Fibroblast of mammary gland (primary cell): ENCODE data around the gene STK39.
A peak's percentile ranks its signal among the peaks of the same experiment; 100 is the strongest.

ENCODE experiments used
- DNase-seq: peaks from one replicate; pipeline ENCODE4 v3.0.0-alpha.2; 2010; ENCODE audit warnings: low read depth
- H3K4me3 ChIP-seq: 2 replicates; pipeline ENCODE4 v1.5.1; 2011; ENCODE audit warnings: low read depth, mild to moderate bottlenecking, low read length, moderate library complexity; ENCODE audit not compliant: control insufficient read depth
- TF ChIP-seq, protein P1 (sequence below): conservative IDR thresholded peaks from 2 replicates; pipeline ENCODE4 v1.5.1; 2011; ENCODE audit warnings: low read depth, low read length, inconsistent platforms; ENCODE audit not compliant: control insufficient read depth, insufficient read depth

The STK39 gene

DNA sequence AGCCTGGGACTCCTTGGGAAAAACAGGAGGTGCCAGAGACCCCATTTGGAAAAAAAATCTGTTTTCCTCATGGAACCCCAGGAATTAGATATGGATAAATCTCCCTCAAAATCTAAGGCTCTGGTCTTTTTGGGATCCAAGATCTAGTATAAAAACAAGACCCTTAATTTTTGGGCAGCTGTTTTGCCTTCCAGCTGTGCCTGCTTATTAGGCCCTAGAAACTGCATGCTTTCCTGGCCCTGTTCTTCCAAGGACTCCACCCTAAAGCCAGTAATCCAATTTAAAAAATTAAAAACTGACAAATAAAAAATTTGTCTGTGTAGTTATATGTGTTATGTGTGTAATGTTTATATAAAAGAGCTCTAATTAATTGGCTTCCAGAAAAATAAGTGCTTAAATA, 274.6 kb downstream of the STK39 start:
- no peak for DNase-seq
- TF ChIP-seq, protein P1, sequence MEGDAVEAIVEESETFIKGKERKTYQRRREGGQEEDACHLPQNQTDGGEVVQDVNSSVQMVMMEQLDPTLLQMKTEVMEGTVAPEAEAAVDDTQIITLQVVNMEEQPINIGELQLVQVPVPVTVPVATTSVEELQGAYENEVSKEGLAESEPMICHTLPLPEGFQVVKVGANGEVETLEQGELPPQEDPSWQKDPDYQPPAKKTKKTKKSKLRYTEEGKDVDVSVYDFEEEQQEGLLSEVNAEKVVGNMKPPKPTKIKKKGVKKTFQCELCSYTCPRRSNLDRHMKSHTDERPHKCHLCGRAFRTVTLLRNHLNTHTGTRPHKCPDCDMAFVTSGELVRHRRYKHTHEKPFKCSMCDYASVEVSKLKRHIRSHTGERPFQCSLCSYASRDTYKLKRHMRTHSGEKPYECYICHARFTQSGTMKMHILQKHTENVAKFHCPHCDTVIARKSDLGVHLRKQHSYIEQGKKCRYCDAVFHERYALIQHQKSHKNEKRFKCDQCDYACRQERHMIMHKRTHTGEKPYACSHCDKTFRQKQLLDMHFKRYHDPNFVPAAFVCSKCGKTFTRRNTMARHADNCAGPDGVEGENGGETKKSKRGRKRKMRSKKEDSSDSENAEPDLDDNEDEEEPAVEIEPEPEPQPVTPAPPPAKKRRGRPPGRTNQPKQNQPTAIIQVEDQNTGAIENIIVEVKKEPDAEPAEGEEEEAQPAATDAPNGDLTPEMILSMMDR: no peak
- H3K4me3 ChIP-seq: no peak overlapping the region

DNA sequence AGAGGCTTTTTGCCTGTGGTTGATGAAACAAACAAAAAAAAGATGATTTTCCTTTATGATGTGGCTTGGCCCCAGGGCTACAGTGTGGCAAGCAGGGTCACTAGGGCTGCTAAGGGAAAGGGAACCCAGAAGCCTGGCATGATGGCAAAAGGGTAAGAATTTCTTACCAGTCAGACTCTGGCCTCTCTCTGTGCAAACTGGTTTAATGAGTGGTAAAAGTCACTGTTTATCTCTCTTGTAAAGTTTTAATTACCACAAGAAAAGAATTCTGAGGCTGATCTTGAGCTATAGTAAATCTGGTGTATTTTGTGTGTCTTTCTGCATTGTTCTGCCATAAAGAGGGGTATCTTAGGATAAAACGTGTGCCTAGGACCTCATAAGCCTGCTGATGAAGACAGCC, 275.4 kb downstream of the STK39 start:
- no peak for DNase-seq
- TF ChIP-seq, protein P1: no peak

DNA sequence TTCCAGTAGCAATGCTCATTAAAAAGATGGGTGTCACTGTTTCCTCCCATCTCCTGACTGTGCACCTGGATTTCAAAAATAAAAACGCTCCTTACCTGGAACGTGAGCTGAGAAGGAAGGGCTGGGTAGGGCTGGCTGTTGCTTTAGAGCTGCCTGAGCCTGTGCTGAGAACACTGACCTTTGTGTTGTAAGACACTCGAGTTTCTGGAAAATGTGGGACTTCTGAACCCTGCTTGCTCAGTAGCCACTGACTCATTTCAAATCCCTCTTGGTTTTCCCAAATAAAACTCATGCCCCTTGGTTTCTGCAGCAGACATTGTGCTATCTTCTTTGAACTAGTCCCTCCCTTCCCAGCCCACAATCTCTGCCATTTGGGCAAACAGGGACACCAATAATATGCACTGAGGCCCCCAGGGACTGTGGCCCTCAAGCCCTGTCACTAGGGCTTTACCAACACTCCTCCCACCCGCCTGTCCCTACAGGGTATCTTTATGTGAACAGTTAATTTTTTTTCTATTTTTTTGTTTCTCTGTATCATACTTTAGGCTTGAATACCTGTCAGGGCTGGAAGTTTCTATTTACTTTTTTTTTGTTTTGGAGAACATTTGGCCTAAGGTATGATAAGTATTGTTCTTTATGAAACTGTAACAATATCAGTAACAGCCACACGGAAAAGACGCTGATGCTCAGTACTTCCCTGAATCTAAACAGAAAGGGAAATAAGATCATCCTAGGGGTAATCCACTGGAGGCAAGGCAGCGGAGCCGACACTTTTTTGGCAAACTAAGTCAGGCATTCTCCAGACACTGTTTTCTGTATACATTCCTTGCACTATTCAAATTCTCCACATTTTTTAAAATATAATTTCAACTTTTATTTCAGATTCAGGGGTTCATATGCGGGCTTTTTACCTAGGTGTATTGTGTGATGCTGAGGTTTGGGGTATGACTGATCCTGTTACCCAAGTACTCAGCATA, 280.2 kb downstream of the STK39 start:
- H3K4me3 ChIP-seq: no peak overlapping the region
- TF ChIP-seq, protein P1: no peak
- peak; percentile 44 for DNase-seq

More for the DNA sequence above, 275.4 kb downstream of the STK39 start:
- H3K4me3 ChIP-seq: no peak overlapping the region

DNA sequence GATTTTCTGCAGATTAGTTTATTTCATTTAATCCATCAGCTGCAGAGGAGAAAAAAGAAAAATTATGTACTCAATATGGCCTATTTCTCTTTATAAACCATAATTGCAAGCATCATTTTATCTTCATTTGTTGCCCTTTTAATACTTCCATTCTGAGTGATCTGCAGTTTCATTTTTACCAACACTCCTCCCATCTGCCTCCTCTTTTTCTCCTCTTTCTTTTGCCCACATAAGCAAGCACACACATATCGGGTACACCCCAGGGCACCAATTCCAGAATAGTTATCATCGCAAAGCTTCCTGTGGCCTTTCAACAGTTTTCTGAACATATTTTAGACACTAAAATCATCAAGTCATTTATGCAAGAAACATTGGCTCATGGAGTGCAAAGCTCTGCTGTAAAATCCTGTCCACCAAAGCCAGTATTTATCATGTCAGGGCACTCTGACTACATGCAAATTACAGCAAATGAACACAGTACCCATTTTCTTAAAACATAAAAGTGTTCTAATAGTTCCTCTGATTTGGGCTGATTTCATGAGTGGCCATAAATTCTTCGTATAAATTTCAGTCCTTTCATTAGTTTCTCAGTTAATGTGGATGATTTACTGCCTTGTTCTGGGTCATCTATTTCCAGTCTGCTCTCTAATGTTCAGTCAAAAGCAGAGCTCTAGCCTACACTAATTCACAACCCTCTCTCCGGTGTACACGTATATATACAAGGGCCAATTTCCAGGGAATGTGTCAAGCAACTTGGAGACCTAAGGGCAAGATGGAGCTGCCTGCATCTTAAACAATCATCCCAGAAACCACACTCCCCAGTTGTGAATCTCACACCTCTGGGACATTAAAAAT, 281.3 kb downstream of the STK39 start:
- no peak overlapping the region for H3K4me3 ChIP-seq
- no peak for DNase-seq
- TF ChIP-seq, protein P1: no peak

DNA sequence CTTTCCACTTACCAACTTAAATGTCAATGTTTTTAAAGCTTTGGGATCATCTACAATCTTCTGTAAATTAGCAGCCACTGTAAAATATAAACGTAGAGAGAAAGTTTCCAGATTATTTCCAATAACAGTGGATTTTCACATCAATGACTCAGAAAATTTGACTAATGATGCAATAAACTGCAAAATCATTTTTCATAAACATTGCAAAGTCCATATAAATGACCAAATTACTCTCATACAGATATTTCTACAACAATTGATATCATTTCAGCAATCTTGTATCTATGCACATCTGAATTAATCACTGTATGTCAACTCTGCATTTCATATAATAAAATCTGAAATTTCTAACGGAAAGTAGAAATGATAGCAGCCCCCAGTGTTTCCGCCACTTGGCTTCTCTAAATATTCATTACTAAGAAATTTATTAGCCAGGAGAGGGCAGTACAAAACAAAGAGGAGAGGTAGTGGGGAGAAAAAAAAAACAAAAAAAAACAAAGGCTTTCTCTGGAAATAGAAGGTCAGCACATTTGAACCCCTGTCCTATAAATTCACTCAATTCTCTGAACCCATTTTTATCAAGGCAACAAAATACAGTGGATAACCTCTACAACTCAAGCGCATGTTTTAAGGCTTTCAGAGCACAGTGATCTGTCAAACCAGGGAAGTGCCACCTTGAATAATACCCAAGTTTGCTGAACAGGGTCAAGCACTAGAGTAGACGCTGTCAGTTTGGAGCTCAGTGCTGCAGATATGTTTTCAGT, 282.6 kb downstream of the STK39 start:
- TF ChIP-seq, protein P1: peak; percentile 36
- no peak overlapping the region for H3K4me3 ChIP-seq
- peak; percentile 20 for DNase-seq
